AG10803 (cell line): ENCODE results near the gene MRPL22.

ENCODE experiments used
- DNase-seq: peaks from one replicate; pipeline ENCODE4 v3.0.0; 2010; ENCODE audit warnings: low read depth
- H3K4me3 ChIP-seq: 2 replicates; pipeline ENCODE4 v1.5.1; 2011; ENCODE audit warnings: mild to moderate bottlenecking, low read length, control low read depth
- CTCF ChIP-seq: conservative IDR thresholded peaks from 2 replicates; pipeline ENCODE4 v1.5.1; 2011; ENCODE audit warnings: mild to moderate bottlenecking, low read length, control low read depth, inconsistent platforms

The MRPL22 gene

GRCh38 chr5:154943527-154943926 is 2.7 kb downstream of the MRPL22 start:
- H3K4me3 ChIP-seq, result no peak overlapping the region
- TF ChIP-seq CTCF, result no peak
- DNase-seq, result no peak

DNA sequence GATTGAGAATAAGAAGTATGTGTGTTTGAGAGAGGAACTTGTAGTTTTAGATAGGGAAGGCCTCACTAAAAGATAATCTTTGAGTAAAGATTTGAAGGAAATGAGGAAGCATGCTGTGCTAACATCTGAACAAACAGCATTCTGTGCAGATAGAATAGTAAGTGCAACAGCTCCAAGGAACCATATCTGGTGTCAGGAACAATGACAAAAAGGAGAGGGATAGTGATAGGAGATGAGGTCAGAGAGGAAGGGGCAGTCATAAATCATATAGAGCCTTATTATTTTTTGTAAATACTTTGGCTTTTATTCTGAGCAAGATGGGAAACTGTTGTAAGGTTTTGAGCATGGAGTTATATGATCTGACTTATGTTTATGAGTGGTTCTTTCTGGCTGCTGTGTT is 3.8 kb downstream of the MRPL22 start:
- TF ChIP-seq CTCF, result no peak; the same call in 1 of the 2 replicates
- no peak for DNase-seq
- H3K4me3 ChIP-seq, result no peak overlapping the region

GRCh38 chr5:154945695-154946301 is 4.9 kb downstream of the MRPL22 start:
- TF ChIP-seq CTCF, result peak; percentile 65
- H3K4me3 ChIP-seq, result no peak overlapping the region
- peak; percentile 30 for DNase-seq

- no peak overlapping the region for H3K4me3 ChIP-seq
- DNase-seq, result no peak
- TF ChIP-seq CTCF, result no peak
Measured at GRCh38 chr5:154947778-154948177, 6.9 kb downstream of the MRPL22 start.

GRCh38 chr5:154948313-154948712 is 7.4 kb downstream of the MRPL22 start:
- DNase-seq, result no peak
- TF ChIP-seq CTCF, result no peak
- H3K4me3 ChIP-seq, result no peak overlapping the region

DNA sequence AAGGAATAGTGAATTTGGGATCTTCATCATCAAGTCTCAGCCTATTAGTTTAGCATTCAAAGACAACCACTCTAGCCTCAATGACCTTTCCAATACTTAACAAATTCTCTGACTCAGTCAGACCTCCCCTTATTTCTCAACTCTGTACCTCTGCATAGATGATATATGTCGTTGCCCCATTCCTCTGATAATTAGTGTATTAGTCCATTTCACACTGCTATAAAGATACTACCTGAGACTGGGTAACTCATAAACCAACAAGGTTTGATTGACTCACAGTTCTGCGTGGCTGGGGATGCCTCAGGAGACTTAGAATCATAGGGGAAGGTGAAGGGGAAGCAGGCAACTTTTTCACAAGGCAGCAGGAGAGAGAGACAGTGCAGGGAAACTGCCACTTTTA is 8.9 kb downstream of the MRPL22 start:
- H3K4me3 ChIP-seq, result no peak overlapping the region
- TF ChIP-seq CTCF, result no peak

DNA sequence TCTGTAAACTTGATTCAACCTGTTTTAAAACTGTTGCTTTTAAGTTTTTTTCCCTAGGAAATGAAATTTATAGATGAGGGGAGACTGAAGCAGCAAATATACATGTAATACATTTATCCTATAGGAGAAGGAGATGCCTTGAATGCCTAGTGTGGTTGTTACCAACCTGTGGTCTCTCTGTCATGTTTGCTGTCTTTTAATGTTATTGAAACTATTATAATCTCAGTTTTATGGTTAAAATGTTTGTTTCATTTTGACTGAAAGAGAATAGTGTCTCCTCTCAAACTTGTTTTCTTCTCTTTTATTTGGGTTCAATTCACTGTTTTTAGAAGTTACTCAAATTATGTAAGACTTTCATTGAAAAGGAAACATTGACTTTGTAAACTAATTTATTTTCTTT is 15.8 kb downstream of the MRPL22 start:
- no peak overlapping the region for H3K4me3 ChIP-seq
- TF ChIP-seq CTCF, result no peak
- no peak for DNase-seq

More for the DNA sequence above, 8.9 kb downstream of the MRPL22 start:
- no peak for DNase-seq
